Astrocyte (in vitro differentiated cells and primary cell): ENCODE results near the gene ZFR2. TPM values are rescaled to one million over a fixed set of nuclear protein-coding genes. Genes with fewer than 3 reads are reported as not detected.

ENCODE experiments used
- DNase-seq: peaks from one replicate; pipeline ENCODE4 v3.0.0-alpha.2; 2010; ENCODE audit warnings: low read depth
- FAIRE-seq: peaks from 2 replicates; lab custom pipeline; 2011; peaks lifted over from hg19 to GRCh38; lab: Jason Lieb, UNC
- H2AFZ ChIP-seq: 2 replicates; pipeline ENCODE4 v1.6.0; 2012; ENCODE audit warnings: low read depth, low read length, inconsistent platforms
- H3K27ac ChIP-seq: 2 replicates; pipeline ENCODE4 v1.5.1; 2011; ENCODE audit warnings: low read depth, low read length, inconsistent platforms
- H3K27me3 ChIP-seq: 2 replicates; pipeline ENCODE4 v1.6.0; 2011; ENCODE audit warnings: low read length, inconsistent platforms; ENCODE audit not compliant: insufficient read depth
- H3K36me3 ChIP-seq: 2 replicates; pipeline ENCODE4 v1.5.1; 2011; ENCODE audit warnings: low read length, inconsistent platforms; ENCODE audit not compliant: insufficient read depth
- H3K4me1 ChIP-seq: 2 replicates; pipeline ENCODE4 v1.5.1; 2011; ENCODE audit warnings: low read length, inconsistent platforms; ENCODE audit not compliant: insufficient read depth
- H3K4me2 ChIP-seq: 2 replicates; pipeline ENCODE4 v1.6.0; 2012; ENCODE audit warnings: low read length, inconsistent platforms
- H3K4me3 ChIP-seq: 2 replicates; pipeline ENCODE4 v1.5.1; 2011; ENCODE audit warnings: low read depth, mild to moderate bottlenecking, low read length, inconsistent platforms; ENCODE audit not compliant: insufficient read depth
- H3K79me2 ChIP-seq: 2 replicates; pipeline ENCODE4 v1.6.0; 2012; ENCODE audit warnings: mild to moderate bottlenecking, low read length, inconsistent platforms; ENCODE audit not compliant: insufficient read depth
- H3K9ac ChIP-seq: 2 replicates; pipeline ENCODE4 v1.6.0; 2012; ENCODE audit warnings: mild to moderate bottlenecking, low read length, inconsistent platforms
- H3K9me3 ChIP-seq: 2 replicates; pipeline ENCODE4 v1.5.1; 2012; ENCODE audit warnings: low read depth, mild to moderate bottlenecking, low read length, inconsistent platforms; ENCODE audit not compliant: insufficient read depth
- H4K20me1 ChIP-seq: 2 replicates; pipeline ENCODE4 v1.6.0; 2012; ENCODE audit warnings: low read length, inconsistent platforms; ENCODE audit not compliant: insufficient read depth
- H3K27ac Mint-ChIP-seq: one replicate; pipeline ENCODE4 v1.8.0; 2021; ENCODE audit warnings: mild to moderate bottlenecking, mixed read lengths; ENCODE audit not compliant: unreplicated experiment
- H3K27me3 Mint-ChIP-seq: one replicate; pipeline ENCODE4 v1.8.0; 2021; ENCODE audit warnings: low read depth, mixed read lengths; ENCODE audit not compliant: unreplicated experiment
- H3K36me3 Mint-ChIP-seq: one replicate; pipeline ENCODE4 v1.8.0; 2021; ENCODE audit warnings: low read depth, mixed read lengths; ENCODE audit not compliant: unreplicated experiment
- H3K4me1 Mint-ChIP-seq: one replicate; pipeline ENCODE4 v1.8.0; 2021; ENCODE audit warnings: low read depth, mixed read lengths; ENCODE audit not compliant: unreplicated experiment
- H3K4me3 Mint-ChIP-seq: one replicate; pipeline ENCODE4 v1.8.0; 2021; ENCODE audit warnings: mild to moderate bottlenecking, moderate library complexity, mixed read lengths; ENCODE audit not compliant: unreplicated experiment
- H3K9me3 Mint-ChIP-seq: one replicate; pipeline ENCODE4 v1.8.0; 2021; ENCODE audit warnings: mild to moderate bottlenecking, mixed read lengths; ENCODE audit not compliant: unreplicated experiment
- CTCF ChIP-seq: IDR thresholded peaks from 2 replicates; pipeline ENCODE4 v1.5.1; 2011; ENCODE audit warnings: low read depth, mild to moderate bottlenecking, inconsistent platforms, low read length, moderate library complexity; ENCODE audit not compliant: insufficient read depth
- EZH2 ChIP-seq: IDR thresholded peaks from 2 replicates; pipeline ENCODE4 v1.6.1; 2012; ENCODE audit warnings: mild to moderate bottlenecking, low read length, inconsistent platforms; ENCODE audit not compliant: insufficient read depth
- total RNA-seq: library from RNA; stranded (reverse); gene quantifications from 2 replicates; pipeline ENCODE4 v1.2.1, GENCODE V29; 2021

Gene ZFR2
- total RNA-seq, 1 donor from 2014 or later: 2.0 TPM

GRCh38 chr19:3832001-3832400 lies 36.8 kb downstream of the ZFR2 start:
- Mint-ChIP-seq H3K4me3 (no peak overlapping the region), H3K9me3 (peaks cover 2% of the 10 kb centered on the region), H3K36me3 (peaks cover 2% of the 10 kb centered on the region), H3K27ac (no peak overlapping the region), H3K27me3 (peaks cover 27% of the 10 kb centered on the region), H3K4me1 (no peaks in the 10 kb centered on the region)
- H3K4me3 ChIP-seq: no peak overlapping the region
- DNase-seq (no peak), FAIRE-seq (no peak)
- H3K36me3 ChIP-seq: no peaks in the 10 kb centered on the region
- H3K27me3 ChIP-seq: peaks cover 4% of the 10 kb centered on the region
- H3K27ac ChIP-seq: no peak overlapping the region
- no peak overlapping the region for H3K9ac ChIP-seq
- TF ChIP-seq EZH2 (no peak), CTCF (no peak)
- H3K4me1 ChIP-seq: no peaks in the 10 kb centered on the region
- H4K20me1 ChIP-seq: no peaks in the 10 kb centered on the region
- no peaks in the 10 kb centered on the region for H3K79me2 ChIP-seq
- H3K9me3 ChIP-seq: no peaks in the 10 kb centered on the region
- H3K4me2 ChIP-seq: no peak overlapping the region
- H2AFZ ChIP-seq: no peak overlapping the region

DNA sequence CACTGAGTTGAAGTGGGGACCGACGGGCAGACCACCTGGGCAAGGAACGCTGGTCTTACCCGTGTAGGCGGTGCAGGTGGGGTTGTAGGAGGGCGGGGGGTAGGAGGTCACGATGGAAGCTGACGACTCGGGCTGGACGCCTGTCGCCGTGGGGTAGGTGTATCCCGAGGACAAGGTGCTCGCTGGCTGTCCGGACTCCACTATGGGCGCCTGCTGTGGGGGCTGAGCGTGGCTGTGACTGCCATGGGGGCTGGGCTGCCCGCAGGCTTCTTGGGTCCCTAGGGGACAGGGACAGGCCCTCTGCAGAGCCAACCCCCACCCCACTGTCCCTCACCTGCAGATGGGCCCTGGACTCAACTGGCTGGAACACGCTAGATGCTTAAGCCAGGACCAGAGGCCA lies 37.2 kb downstream of the ZFR2 start:
- no peaks in the 10 kb centered on the region for H3K9me3 ChIP-seq

More for the DNA sequence above, 37.2 kb downstream of the ZFR2 start:
- Mint-ChIP-seq H3K36me3 (peaks cover 2% of the 10 kb centered on the region), H3K9me3 (peaks cover 2% of the 10 kb centered on the region), H3K4me1 (no peaks in the 10 kb centered on the region), H3K27me3 (peaks cover 23% of the 10 kb centered on the region), H3K27ac (no peak overlapping the region), H3K4me3 (no peak overlapping the region)
- DNase-seq (no peak), FAIRE-seq (no peak)
- Histone ChIP-seq H3K36me3 (no peaks in the 10 kb centered on the region), H3K9ac (no peak overlapping the region), H3K27ac (no peak overlapping the region), H3K4me1 (no peaks in the 10 kb centered on the region), H3K79me2 (no peaks in the 10 kb centered on the region), H3K27me3 (peaks cover 4% of the 10 kb centered on the region), H3K4me3 (no peak overlapping the region), H3K4me2 (no peak overlapping the region), H4K20me1 (no peaks in the 10 kb centered on the region), H2AFZ (no peak overlapping the region)
- TF ChIP-seq CTCF (no peak), EZH2 (no peak)
